ENCODE measurements around the gene KRT32.

Gene KRT32

GRCh38 chr17:41504246-41504977, 37.2 kb upstream of the KRT32 start:
- DNase-seq (ENCODE audit: low spot score) = no peak
- Histone ChIP-seq H2AK5ac (ENCODE audit: low read depth, low read length) (no peak overlapping the region), H4K91ac (ENCODE audit: low read depth, low read length, poor library complexity) (no peak overlapping the region), H3K4me1 (ENCODE audit: control insufficient read depth in 2 of 2, insufficient read depth in 1 of 2, low read depth in 1 of 2, low read length in 2 of 2) (peaks cover 0 to 11% of the 10 kb centered on the region in 2 donors), H3K27ac (replicated peaks; ENCODE audit: low read length) (no peak overlapping the region), H3K27me3 (ENCODE audit: control insufficient read depth in 3 of 3, insufficient read depth in 3 of 3, low read depth in 1 of 3, low read length in 3 of 3) (peaks cover 0 to 8% (median 0%) of the 10 kb centered on the region in 3 experiments), H2BK15ac (ENCODE audit: low read length) (no peak overlapping the region), H3K4ac (ENCODE audit: low read length) (no peak overlapping the region), H2BK120ac (ENCODE audit: low read depth, low read length) (no peak overlapping the region), H3K4me2 (ENCODE audit: insufficient read depth, low read length, poor library complexity, severe bottlenecking) (no peak overlapping the region), H3K9ac (ENCODE audit: low read depth, low read length, poor library complexity) (no peak overlapping the region), H3K18ac (ENCODE audit: low read length) (no peak overlapping the region), H3K79me1 (ENCODE audit: low read depth, low read length) (no peaks in the 10 kb centered on the region), H2BK5ac (ENCODE audit: low read length) (no peak overlapping the region), H2BK12ac (ENCODE audit: low read length) (no peak overlapping the region), H4K8ac (ENCODE audit: low read depth, low read length) (no peak overlapping the region), H2AFZ (ENCODE audit: low read length) (no peak overlapping the region), H3K9me3 (replicated peaks in 1 of 2; ENCODE audit: control insufficient read depth in 2 of 2, insufficient read depth in 1 of 2, low read depth in 1 of 2, low read length in 2 of 2) (no peaks in the 10 kb centered on the region), H3K23ac (ENCODE audit: low read depth, low read length, poor library complexity) (no peak overlapping the region), H3K36me3 (replicated peaks in 1 of 2; ENCODE audit: control insufficient read depth in 2 of 2, insufficient read depth in 2 of 2, low read length in 2 of 2) (no peaks in the 10 kb centered on the region), H3K4me3 (ENCODE audit: low read length in 2 of 2) (no peak overlapping the region), H3K14ac (ENCODE audit: low read length) (no peak overlapping the region)
- no CpG with 5 or more reads among the region's 8 CpGs for WGBS, 2 donors (ENCODE audit: extremely low coverage in 2 of 2, insufficient read length in 2 of 2, insufficient replicate concordance in 1 of 2)

GRCh38 chr17:41503202-41503601, 36.0 kb upstream of the KRT32 start:
- Histone ChIP-seq H3K36me3 (replicated peaks in 1 of 2; ENCODE audit: control insufficient read depth in 2 of 2, insufficient read depth in 2 of 2, low read length in 2 of 2) (no peaks in the 10 kb centered on the region), H3K23ac (ENCODE audit: low read depth, low read length, poor library complexity) (no peak overlapping the region), H2AK5ac (ENCODE audit: low read depth, low read length) (no peak overlapping the region), H2BK5ac (ENCODE audit: low read length) (no peak overlapping the region), H4K8ac (ENCODE audit: low read depth, low read length) (no peak overlapping the region), H4K91ac (ENCODE audit: low read depth, low read length, poor library complexity) (no peak overlapping the region), H2BK15ac (ENCODE audit: low read length) (no peak overlapping the region), H3K9ac (ENCODE audit: low read depth, low read length, poor library complexity) (no peak overlapping the region), H3K4ac (ENCODE audit: low read length) (no peak overlapping the region), H2BK12ac (ENCODE audit: low read length) (no peak overlapping the region), H3K79me1 (ENCODE audit: low read depth, low read length) (no peaks in the 10 kb centered on the region), H2BK120ac (ENCODE audit: low read depth, low read length) (no peak overlapping the region), H3K4me2 (ENCODE audit: insufficient read depth, low read length, poor library complexity, severe bottlenecking) (no peak overlapping the region), H3K4me3 (ENCODE audit: low read length in 2 of 2) (no peak overlapping the region), H3K9me3 (replicated peaks in 1 of 2; ENCODE audit: control insufficient read depth in 2 of 2, insufficient read depth in 1 of 2, low read depth in 1 of 2, low read length in 2 of 2) (no peaks in the 10 kb centered on the region), H3K4me1 (ENCODE audit: control insufficient read depth in 2 of 2, insufficient read depth in 1 of 2, low read depth in 1 of 2, low read length in 2 of 2) (peaks cover 0 to 11% of the 10 kb centered on the region in 2 donors), H3K18ac (ENCODE audit: low read length) (no peak overlapping the region), H2AFZ (ENCODE audit: low read length) (no peak overlapping the region), H3K14ac (ENCODE audit: low read length) (no peak overlapping the region), H3K27me3 (ENCODE audit: control insufficient read depth in 3 of 3, insufficient read depth in 3 of 3, low read depth in 1 of 3, low read length in 3 of 3) (peaks cover 0 to 8% (median 0%) of the 10 kb centered on the region in 3 experiments), H3K27ac (replicated peaks; ENCODE audit: low read length) (no peak overlapping the region)
- WGBS, 2 donors (ENCODE audit: extremely low coverage in 2 of 2, insufficient read length in 2 of 2, insufficient replicate concordance in 1 of 2) = no CpG with 5 or more reads among the region's 9 CpGs
- no peak for DNase-seq (ENCODE audit: low spot score)

GRCh38 chr17:41500131-41500911, 33.1 kb upstream of the KRT32 start:
- H2BK120ac ChIP-seq (ENCODE audit: low read depth, low read length) = no peak overlapping the region
- no peak for DNase-seq (ENCODE audit: low spot score)
- WGBS, 2 donors (ENCODE audit: extremely low coverage in 2 of 2, insufficient read length in 2 of 2, insufficient replicate concordance in 1 of 2) = no CpG with 5 or more reads among the region's 15 CpGs

GRCh38 chr17:41499714-41500113, 32.5 kb upstream of the KRT32 start:
- Histone ChIP-seq H2BK12ac (ENCODE audit: low read length) (no peak overlapping the region), H3K4ac (ENCODE audit: low read length) (no peak overlapping the region), H4K8ac (ENCODE audit: low read depth, low read length) (no peak overlapping the region), H3K4me3 (ENCODE audit: low read length in 2 of 2) (no peak overlapping the region), H2BK15ac (ENCODE audit: low read length) (no peak overlapping the region), H3K14ac (ENCODE audit: low read length) (no peak overlapping the region), H3K18ac (ENCODE audit: low read length) (peak overlapping the region; percentile 2), H3K9ac (ENCODE audit: low read depth, low read length, poor library complexity) (no peak overlapping the region), H2AK5ac (ENCODE audit: low read depth, low read length) (peak overlapping the region; percentile 91), H3K36me3 (replicated peaks in 1 of 2; ENCODE audit: control insufficient read depth in 2 of 2, insufficient read depth in 2 of 2, low read length in 2 of 2) (no peaks in the 10 kb centered on the region), H3K4me2 (ENCODE audit: insufficient read depth, low read length, poor library complexity, severe bottlenecking) (no peak overlapping the region), H3K23ac (ENCODE audit: low read depth, low read length, poor library complexity) (peak overlapping the region; percentile 8), H2AFZ (ENCODE audit: low read length) (no peak overlapping the region), H3K9me3 (replicated peaks in 1 of 2; ENCODE audit: control insufficient read depth in 2 of 2, insufficient read depth in 1 of 2, low read depth in 1 of 2, low read length in 2 of 2) (no peaks in the 10 kb centered on the region), H2BK120ac (ENCODE audit: low read depth, low read length) (no peak overlapping the region), H4K91ac (ENCODE audit: low read depth, low read length, poor library complexity) (no peak overlapping the region), H2BK5ac (ENCODE audit: low read length) (peak overlapping the region; percentile 42), H3K4me1 (ENCODE audit: control insufficient read depth in 2 of 2, insufficient read depth in 1 of 2, low read depth in 1 of 2, low read length in 2 of 2) (peaks cover 0 to 9% of the 10 kb centered on the region in 2 donors), H3K79me1 (ENCODE audit: low read depth, low read length) (no peaks in the 10 kb centered on the region), H3K27me3 (ENCODE audit: control insufficient read depth in 3 of 3, insufficient read depth in 3 of 3, low read depth in 1 of 3, low read length in 3 of 3) (peaks cover 0 to 3% (median 0%) of the 10 kb centered on the region in 3 experiments), H3K27ac (replicated peaks; ENCODE audit: low read length) (no peak overlapping the region)
- no CpG with 5 or more reads among the region's 5 CpGs for WGBS, 2 donors (ENCODE audit: extremely low coverage in 2 of 2, insufficient read length in 2 of 2, insufficient replicate concordance in 1 of 2)
- DNase-seq (ENCODE audit: low spot score) = no peak

More at GRCh38 chr17:41500131-41500911, 33.1 kb upstream of the KRT32 start:
- no peak overlapping the region for H4K91ac ChIP-seq (ENCODE audit: low read depth, low read length, poor library complexity)
- H2AFZ ChIP-seq (ENCODE audit: low read length) = no peak overlapping the region
- H2BK5ac ChIP-seq (ENCODE audit: low read length) = peak overlapping the region; percentile 42
- peak overlapping the region; percentile 87 for H3K18ac ChIP-seq (ENCODE audit: low read length)
- H3K4me2 ChIP-seq (ENCODE audit: insufficient read depth, low read length, poor library complexity, severe bottlenecking) = no peak overlapping the region
- peak overlapping the region; percentile 40 for H3K23ac ChIP-seq (ENCODE audit: low read depth, low read length, poor library complexity)
- no peaks in the 10 kb centered on the region for H3K36me3 ChIP-seq (replicated peaks in 1 of 2; ENCODE audit: control insufficient read depth in 2 of 2, insufficient read depth in 2 of 2, low read length in 2 of 2)
- H2AK5ac ChIP-seq (ENCODE audit: low read depth, low read length) = peak overlapping the region; percentile 91
- H3K27me3 ChIP-seq (ENCODE audit: control insufficient read depth in 3 of 3, insufficient read depth in 3 of 3, low read depth in 1 of 3, low read length in 3 of 3) = peaks cover 0 to 3% (median 0%) of the 10 kb centered on the region in 3 experiments
- no peak overlapping the region for H3K4ac ChIP-seq (ENCODE audit: low read length)
- no peak overlapping the region for H2BK12ac ChIP-seq (ENCODE audit: low read length)
- no peak overlapping the region for H3K9ac ChIP-seq (ENCODE audit: low read depth, low read length, poor library complexity)
- H3K27ac ChIP-seq (replicated peaks; ENCODE audit: low read length) = no peak overlapping the region
- H3K4me1 ChIP-seq (ENCODE audit: control insufficient read depth in 2 of 2, insufficient read depth in 1 of 2, low read depth in 1 of 2, low read length in 2 of 2) = peaks cover 0 to 9% of the 10 kb centered on the region in 2 donors
- peak overlapping the region; percentile 44 for H4K8ac ChIP-seq (ENCODE audit: low read depth, low read length)
- H3K4me3 ChIP-seq (ENCODE audit: low read length in 2 of 2) = no peak overlapping the region
- H3K79me1 ChIP-seq (ENCODE audit: low read depth, low read length) = no peaks in the 10 kb centered on the region
- H3K14ac ChIP-seq (ENCODE audit: low read length) = peak overlapping the region; percentile 47
- H2BK15ac ChIP-seq (ENCODE audit: low read length) = peak overlapping the region; percentile 32
- no peaks in the 10 kb centered on the region for H3K9me3 ChIP-seq (replicated peaks in 1 of 2; ENCODE audit: control insufficient read depth in 2 of 2, insufficient read depth in 1 of 2, low read depth in 1 of 2, low read length in 2 of 2)
